ENCODE measurements around the gene SPECC1L.

DNA sequence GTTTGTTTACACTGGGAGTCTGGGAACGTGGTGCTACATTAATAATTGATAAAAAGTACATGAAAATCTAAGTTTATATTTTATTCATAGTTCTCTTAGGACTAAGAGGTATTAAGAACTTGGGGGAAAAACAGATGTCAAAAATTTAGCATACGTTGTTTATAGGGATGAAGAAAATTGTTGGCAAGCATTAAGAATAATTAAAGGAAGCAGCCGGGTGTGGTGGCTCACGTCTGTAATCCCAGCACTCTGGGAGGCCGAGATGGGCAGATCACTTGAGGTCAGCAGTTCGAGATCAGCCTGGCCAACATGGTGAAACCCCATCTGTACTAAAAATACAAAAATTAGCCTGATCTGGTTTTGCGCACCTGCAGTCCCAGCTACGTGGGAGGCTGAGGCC lies 96.1 kb downstream of the SPECC1L start:
- no peak for TF ChIP-seq EP300 (IDR thresholded peaks at IDR 0.05)
- TF ChIP-seq, protein P1, sequence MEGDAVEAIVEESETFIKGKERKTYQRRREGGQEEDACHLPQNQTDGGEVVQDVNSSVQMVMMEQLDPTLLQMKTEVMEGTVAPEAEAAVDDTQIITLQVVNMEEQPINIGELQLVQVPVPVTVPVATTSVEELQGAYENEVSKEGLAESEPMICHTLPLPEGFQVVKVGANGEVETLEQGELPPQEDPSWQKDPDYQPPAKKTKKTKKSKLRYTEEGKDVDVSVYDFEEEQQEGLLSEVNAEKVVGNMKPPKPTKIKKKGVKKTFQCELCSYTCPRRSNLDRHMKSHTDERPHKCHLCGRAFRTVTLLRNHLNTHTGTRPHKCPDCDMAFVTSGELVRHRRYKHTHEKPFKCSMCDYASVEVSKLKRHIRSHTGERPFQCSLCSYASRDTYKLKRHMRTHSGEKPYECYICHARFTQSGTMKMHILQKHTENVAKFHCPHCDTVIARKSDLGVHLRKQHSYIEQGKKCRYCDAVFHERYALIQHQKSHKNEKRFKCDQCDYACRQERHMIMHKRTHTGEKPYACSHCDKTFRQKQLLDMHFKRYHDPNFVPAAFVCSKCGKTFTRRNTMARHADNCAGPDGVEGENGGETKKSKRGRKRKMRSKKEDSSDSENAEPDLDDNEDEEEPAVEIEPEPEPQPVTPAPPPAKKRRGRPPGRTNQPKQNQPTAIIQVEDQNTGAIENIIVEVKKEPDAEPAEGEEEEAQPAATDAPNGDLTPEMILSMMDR (IDR thresholded peaks at IDR 0.05) = no peak
- no peak for TF ChIP-seq POLR2A (IDR thresholded peaks at IDR 0.05)
- no peak for TF ChIP-seq POLR2AphosphoS5 (IDR thresholded peaks at IDR 0.05)
